Peyer's patch (tissue), 4 donors: ENCODE measurements around the gene TBL1X.

ENCODE experiments used
- CTCF ChIP-seq, 6 experiments: fragments of 450-650 bp in 4 of 6; fragments of 200-600 bp in 2 of 6; sonication (generic) in 1 of 6; IDR thresholded peaks; one replicate each; pipeline ENCODE4 v1.5.1; 2017 to 2019; ENCODE audit warnings: antibody characterized with exemption in 6 of 6, mild to moderate bottlenecking in 3 of 6, moderate library complexity in 1 of 6
- POLR2A ChIP-seq, 2 donors: fragments of 450-650 bp; IDR thresholded peaks; one replicate each; pipeline ENCODE4 v1.5.1; 2017; ENCODE audit warnings: antibody characterized with exemption in 2 of 2, mild to moderate bottlenecking in 2 of 2, moderate library complexity in 2 of 2

- TF ChIP-seq CTCF (IDR thresholded peaks at IDR 0.05) (no peak), POLR2A (IDR thresholded peaks at IDR 0.05) (no peak)
These were observed 293.3 kb downstream of the TBL1X start for GRCh38 chrX:9758021-9758638.
